GM21515 (cell line): ENCODE measurements around the gene ITGA1.

Source experiments
- ATAC-seq: cut with Tn5 transposase; IDR thresholded peaks from one replicate; pipeline ENCODE4 v1.9.1; 2021; ENCODE audit not compliant: unreplicated experiment

Gene ITGA1

DNA sequence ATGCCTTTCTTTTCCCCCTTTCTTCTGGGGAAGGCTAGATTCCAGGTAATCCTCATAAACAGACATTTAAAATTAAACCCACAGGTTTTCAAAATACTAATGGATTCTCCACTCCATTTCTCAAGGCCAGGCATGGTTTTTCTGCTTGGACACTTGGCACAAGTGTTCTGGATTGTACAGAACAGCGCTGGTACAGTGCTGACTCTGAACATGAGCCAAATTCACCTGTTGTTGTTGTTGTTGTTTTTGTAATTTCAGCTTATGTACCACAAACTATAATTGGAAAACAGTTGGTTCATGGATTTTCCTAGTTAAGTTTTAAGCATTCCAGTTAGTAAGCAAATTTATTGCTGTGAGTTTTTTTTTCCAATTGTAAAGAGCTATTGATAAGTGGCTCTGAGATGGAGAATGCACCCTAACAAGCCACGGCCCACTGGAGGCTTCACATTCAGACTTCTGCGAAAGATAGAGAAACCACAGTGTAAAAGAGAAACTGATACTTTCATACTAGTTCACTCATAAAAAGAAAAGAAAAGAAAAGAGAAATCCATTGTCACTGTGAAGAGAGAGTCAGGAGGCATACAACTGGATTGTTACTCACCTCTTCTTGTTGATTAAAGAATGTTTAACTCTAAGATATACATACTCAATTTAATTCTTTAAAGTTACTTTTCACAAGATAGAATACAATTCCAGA lies 16.2 kb upstream of the ITGA1 start:
- peak; percentile 93 for ATAC-seq

DNA sequence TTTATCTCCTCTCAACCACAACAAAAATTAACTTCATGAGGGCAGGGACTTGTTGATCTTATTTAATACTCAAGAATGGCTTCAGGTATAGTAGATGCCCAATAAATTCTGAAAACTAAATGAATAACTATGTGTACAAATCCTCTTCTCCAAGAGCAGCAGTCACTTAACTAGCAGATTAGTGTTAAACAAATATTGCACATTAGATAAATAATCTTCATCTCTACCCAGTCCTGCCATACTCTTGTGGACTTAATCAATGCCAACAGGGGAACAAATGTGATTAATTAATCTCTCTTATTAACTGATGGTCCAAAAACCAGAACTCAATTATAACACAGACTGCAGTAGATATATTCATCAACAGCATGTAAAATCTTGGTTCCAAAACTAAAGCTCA lies 15.0 kb upstream of the ITGA1 start:
- no peak for ATAC-seq

DNA sequence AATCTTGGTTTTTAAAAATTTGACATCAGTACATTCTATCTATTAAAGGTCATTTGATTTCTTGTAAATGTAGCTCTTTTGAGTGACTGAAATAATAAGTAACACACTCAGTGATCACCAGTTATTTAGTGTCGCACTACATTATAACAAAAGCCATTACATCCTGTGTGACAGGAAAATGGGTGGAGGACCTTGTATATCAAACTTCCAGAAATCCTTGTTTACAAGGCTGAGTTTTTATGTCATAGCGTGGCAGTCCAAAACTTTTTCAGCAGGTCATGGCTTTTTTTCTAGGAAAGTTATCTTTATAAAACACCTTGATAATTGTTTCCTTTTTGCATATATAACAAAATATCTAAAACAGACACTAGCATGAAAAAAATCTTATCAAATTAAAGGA lies 14.4 kb upstream of the ITGA1 start:
- no peak for ATAC-seq

DNA sequence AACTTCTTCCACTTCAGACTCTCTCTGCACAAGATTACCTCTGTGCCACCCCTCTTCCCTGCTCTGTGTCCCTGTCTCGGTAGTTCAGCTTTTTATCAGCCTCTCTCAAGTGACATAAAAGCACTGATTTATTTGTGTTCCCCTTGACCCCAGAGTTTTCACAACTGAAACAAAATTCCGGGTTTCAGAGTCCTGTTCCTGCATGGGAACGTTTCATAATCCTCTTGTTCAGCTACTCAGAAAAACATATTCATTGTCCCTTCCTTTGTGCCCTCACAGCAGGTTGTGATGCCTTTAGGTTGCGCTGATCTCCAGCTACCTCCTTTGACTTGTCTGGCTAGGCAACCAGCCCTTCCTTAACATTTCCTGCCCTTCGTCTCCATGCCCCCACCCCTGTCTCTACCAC lies 13.7 kb upstream of the ITGA1 start:
- no peak for ATAC-seq

DNA sequence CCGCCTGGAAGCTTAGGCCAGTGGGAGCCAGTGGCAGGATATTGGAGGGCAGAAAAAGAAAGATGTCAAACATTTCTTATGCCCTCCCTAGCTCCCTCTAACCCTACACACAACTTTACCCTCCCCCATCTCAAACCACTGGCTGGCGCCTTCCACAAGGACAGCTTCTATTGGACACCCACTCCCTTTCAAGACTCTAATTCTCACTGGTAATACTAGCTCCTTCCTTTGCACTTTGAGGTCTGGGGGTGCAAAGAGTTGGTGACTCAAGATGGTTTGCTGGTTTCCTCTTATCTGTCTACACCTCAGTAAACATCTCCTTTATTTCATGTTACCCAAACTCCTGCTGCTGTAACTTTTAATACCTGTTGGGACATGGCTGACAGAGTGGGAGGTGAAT lies 11.6 kb upstream of the ITGA1 start:
- no peak for ATAC-seq

DNA sequence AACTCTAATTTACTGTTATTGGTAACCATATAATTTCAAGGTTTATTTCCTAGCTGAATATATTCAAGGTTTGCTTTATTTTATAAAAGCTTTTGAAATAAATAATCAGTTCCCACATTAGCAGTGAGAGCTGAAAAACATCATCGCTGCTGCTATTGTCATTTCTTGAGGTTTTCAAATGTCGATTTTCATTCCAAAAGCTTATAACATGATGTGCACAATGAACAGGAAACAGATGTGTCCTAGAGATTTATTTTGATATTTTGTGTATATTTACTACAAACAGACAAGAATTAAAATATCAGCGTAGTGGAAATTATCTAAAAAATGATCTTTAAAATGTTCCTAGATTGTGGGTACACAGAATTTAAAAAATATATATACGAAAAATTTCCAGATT lies 10.5 kb upstream of the ITGA1 start:
- ATAC-seq: no peak

DNA sequence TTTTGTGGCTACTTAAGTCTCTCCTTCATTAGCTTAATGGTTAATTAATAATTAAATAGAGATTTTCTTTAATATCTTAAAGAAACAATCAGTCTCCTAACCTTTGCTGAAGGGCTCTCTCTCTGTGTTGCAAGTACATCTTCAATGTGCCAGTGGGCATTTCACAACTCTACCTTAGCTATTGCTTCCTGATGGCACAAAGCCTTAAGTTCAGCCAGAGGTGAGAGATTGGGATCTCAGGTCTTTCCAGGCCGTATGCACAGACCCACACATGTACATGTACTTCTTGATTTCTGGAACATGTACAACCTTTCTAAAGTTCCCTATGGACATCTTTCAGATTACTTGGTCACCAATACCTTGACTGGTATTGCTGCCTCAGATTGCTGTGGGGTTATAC lies 8.9 kb upstream of the ITGA1 start:
- no peak for ATAC-seq

DNA sequence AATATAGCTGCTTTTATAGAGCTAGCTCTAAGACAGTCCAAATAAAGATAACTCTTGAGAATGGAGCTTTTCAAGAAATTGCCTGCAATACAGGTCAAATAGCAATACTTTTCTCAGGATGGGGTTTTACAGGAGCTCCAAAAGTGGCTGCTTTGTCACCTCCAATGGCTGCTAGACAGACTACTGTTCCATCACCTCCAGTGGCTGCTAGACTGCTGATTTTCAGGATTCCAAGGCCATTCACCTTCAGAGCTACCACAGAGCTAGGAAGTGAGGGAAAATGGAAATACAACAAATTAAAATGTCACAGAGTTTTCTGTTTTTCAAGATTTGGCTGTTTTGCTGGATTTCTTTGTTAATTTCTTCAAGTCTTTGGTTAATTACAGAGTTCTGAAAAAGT lies 8.5 kb upstream of the ITGA1 start:
- no peak for ATAC-seq

DNA sequence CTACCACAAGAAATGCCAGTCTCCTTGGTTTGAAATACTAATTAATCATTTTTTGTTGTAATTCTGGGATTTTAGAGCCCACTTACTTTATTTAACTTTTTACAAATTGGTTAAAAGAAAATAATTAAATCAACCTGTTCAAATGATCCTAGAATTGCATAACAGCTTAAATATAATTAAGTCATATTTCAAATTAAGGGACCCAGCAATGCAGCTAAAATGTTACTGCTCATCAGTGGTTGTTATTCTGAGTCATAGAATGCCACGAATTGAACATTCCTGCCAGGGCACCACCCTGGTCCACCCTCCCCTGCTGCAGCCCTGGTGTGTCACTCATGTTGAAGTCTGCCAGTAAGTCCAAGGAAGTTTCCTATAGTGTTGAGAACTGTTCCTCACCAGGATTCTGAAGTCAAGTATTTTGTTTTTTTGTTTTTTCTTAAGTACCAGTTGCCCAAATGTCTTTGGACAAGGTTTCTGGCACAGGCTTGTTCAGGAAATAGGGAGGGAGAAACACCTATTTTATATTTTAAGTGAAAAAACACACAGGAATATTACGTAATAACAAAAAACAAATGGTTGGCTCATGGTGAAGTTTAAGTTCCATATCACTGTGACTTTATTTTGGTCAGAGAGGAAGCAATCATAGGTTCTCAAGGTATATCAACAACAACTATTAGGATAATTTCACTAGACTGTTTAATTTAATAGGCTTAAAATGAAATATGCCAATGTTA lies 4.3 kb upstream of the ITGA1 start:
- ATAC-seq: no peak

DNA sequence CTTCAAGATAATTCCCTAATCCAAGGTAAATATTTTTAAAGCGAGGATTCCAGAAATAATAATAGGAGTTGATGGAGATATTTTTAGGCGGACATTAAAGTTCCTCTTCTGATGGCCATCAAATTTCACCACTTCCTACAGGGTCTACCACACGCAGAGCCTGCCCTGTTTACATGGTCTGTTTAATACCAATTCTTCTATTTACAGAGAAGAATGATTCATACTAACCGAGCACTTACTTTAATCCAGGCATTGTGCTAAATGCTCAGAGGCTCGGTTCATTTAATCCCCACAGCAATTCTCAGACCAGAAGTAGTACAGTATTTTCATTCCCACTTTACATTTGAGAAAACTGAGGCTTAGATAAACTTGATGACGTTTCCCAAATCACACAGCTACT lies 3.0 kb upstream of the ITGA1 start:
- ATAC-seq: no peak

DNA sequence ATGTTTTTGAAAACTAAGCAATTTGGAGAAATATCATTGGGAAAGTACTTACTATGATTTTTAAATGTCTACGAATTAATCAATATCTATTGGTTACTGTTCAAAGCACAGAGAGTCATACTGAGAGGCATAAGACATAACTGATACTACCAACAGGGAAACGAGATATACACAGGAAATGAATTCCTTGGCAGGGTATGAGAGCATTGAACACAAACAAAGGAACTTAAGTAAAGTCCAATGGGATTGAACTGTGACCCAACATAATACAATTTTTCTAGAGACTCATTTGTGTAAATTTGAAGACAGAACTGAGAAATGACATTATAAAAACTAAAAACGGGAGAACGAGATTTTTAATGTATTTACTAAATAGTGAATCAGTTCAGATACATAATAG lies 1.3 kb upstream of the ITGA1 start:
- no peak for ATAC-seq

DNA sequence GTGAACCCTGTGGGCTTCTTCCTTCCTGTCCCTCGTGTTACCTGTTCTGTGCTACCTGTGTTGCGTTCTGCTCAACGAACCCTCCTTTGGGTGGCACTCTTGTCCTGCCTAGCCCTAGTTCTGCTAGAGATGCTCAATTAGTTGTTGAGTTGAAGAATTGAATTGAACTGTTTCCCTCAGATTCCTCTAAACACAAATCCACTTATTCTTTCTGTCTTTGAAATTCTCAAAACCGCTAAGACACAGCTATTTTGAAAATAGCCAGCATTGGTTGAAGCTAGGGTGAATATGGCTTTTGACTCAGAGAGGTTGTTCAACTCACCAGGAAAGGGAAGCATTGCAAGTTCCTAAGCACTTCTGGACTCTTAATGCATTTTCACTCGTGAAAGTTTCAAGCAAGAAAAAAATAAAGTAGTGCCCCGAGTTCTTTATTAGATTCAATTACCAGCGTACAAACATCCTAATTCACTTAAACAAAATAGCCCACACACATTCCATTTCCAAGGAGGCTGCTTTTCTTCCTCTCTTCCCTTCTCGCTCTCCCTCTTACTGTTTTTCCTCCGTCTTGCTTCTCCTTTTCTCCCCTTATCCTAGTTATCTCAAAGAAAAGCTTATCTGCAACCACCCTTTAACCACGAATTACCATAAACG lies 642 bp upstream of the ITGA1 start:
- ATAC-seq: no peak

DNA sequence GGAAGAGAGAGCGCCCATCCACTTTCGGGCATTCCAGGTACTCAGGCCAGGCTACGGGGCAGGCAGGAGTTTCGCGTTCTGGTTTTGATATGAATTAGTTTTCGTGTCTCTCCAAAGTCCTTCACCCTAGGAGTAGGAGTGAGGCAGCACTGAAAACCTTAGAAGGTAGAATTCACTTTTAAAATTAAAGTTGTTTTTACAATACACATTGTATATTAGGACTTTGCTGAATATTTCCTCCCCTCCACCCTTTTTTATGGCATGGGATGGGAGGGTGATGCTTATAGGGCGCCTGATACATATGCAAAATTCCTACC lies 747 bp downstream of the ITGA1 start:
- no peak for ATAC-seq

DNA sequence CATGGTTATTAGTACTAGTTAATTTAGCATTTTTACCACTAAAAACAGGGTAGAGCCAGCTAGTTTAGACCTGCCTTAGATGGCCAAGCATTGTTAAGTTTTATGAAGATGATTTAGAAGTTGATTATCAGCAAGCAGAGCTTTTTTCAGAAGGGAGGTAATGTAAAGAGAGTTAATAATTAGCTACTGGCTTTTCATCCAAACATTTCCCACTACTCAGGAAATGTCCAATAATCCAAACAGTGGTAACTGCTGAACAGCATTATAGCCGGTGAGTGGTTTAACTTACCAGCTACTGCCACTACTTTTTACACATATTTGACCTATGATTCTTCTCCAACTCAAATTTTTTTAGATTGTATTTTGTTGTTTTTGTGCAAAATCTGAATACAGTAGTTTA lies 1.7 kb downstream of the ITGA1 start:
- no peak for ATAC-seq

DNA sequence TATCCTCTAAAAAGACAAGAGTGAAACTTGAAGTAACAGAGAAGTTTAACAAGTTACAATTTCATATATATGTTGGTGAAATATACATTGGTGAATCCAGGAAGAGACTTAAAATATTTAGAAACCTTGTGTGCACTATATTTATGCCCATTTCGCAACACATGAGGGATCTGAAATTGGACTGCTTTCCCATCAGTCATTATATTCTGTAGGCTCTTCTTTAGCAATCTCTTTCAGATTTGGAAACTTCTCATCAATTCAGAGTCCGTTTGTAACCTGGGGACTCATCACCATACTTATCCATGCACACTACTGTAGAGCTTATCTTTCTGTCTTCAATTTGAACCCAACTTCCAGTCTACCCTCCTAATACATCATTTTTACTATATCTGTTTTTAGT lies 2.1 kb downstream of the ITGA1 start:
- no peak for ATAC-seq

DNA sequence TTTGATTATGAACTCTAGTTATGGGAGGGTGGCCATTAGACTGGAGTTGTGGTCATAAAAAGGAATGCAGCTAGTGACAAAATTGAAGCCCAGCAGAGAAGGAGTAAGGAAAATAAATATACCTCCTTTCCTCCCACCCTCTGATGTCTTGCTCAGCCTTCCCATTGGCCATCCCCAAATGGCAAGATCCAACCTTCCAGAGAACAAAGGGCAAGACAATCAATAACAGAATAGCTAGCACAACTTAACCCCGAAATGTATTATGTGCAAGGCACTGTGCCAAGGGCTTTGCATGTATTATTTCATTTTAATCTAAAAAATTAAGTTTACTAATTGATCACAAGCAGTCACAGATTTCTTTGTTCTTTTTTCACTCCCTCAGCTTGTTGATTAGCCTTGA lies 3.6 kb downstream of the ITGA1 start:
- ATAC-seq: no peak

DNA sequence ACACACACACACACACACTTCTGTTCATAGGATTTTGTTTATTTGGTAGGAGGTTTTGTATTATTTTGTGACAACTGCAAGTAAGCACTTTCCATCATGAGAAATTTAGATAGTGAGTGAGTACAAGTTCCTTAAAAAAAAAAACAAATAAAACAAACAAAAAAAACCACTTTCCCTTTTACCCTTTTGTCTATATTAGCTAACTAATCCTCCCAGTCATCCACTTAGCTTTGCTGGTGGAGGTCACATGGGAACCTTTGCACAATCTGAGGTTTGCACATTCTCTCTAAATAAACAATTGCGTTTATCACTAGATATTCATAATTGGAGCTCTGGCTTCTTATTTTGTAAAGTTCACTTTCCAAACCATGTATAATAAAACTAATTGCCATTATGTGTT lies 6.8 kb downstream of the ITGA1 start:
- no peak for ATAC-seq

DNA sequence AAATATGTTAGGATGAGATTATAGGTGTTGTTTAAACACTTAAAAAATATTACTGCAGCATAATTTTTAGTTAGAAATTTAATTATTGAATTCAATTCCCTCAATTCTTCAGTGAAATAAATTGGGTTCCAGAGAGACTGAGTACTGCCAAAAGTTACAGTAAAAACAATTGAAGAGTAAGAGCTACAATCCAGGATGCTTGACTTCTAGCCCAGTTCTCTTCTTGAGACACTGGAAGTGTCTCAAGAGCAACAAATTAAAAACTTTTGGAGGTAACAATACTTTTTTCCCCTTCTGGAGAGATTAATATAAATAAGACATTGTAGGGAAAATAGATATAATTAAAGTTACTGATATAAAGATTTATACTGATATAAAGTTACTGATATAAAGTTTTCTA lies 8.3 kb downstream of the ITGA1 start:
- ATAC-seq: no peak

DNA sequence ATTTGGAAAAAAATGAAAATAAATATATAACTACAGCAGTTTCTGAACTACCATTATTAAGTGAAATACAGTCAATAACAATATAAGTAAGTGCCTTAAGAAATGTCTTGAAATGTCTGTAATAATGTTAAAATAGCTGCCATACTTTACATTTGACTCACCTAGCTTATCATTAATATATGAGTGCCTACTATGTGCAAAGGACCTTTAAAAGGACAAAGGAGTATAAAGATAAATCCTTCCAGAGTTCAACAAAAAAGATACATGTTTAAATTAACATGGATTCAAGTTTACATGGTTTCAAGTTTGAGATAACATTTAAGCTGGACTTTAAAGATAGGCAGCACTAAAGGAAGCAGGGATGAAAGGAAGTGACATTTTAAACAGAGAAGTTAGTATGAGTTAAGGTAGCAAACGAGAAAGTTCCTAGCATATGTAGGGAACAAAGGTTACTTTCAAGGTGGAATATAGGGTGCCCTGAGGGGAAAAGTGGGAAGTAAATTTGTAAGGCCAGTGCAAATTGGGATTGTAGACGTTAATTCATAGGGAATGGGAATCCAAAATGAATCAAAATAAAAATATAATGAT lies 8.9 kb downstream of the ITGA1 start:
- ATAC-seq: no peak

DNA sequence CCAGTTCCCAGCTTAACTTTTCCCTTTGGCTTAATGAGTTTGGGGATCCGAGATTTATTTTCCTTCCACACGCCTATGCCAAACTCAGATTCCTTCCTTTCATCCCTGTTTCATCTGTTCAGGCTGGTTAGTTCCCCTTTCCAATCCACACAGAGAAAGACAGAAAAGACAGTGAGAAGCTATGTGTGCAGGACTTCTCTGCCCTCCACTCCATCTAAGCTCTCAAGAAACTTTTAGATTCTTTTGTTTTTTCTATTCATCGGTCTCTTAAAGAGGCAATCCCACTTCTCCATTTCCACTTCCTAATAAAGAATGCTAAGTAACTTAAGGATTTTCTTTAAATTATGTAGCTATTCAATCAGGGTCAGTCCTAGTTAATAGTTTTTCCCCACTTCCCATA lies 11.2 kb downstream of the ITGA1 start:
- ATAC-seq: no peak

DNA sequence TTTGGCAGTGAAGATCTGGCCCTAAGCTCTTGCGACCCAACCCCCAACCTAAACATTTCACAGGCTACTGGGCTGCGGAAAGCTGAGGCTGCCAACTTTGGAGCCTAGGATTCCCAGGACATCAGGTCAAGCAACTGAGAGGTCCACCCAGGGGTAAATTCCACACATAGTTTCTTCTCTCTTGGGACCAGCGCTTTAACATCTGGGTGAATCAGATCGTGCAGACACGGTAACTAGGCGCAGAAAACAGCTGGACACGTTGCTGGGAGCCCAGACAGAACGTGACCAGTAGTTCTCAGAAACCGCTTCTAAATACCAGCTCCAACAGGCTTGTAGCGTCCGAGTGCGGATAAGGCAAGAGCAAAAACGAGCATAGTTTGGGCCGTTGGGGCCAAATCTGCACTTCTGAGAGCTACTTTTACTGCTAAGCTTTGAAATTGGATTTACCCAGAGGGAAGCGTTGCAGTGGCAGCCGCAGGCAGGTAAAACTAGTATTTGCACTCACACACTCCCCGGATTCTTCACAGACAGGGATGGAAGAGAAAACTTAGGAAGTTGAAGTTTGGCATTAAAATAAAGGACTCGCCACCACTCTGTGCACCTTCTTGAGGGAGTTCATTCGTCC lies 11.8 kb downstream of the ITGA1 start:
- peak; percentile 26 for ATAC-seq

DNA sequence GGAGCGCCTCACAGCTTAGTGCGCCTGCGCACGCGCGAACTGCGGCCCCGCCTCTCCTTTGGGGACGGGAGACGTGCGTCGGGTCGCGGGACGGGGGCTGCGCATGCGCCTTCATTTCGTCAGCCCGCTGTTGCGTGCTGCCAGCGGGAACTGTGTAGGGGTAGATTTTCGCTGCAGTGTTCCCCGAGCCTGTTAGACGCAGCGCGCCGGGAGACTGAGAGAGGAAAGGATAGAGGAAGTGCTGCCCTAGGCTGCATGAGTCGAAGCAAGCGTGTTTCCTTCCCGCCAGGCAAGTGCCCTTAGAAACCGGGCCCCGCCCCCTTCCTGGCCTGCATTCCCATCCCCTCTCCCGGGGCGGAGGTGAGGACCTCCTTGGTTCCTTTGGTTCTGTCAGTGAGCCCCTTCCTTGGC lies 12.3 kb downstream of the ITGA1 start:
- peak; percentile 86 for ATAC-seq
